ENCODE data around the gene RDH5.

The RDH5 gene

GRCh38 chr12:55699471-55700055 is 20.6 kb upstream of the RDH5 start:
- Histone ChIP-seq H3K4me2 (ENCODE audit: low read length) (no peak overlapping the region), H3K27ac (ENCODE audit: low read depth, low read length) (no peak overlapping the region), H3K36me3 (ENCODE audit: control insufficient read depth, low read length) (no peaks in the 10 kb centered on the region), H3K79me2 (ENCODE audit: control insufficient read depth, low read length) (no peaks in the 10 kb centered on the region), H4K20me1 (ENCODE audit: control insufficient read depth, insufficient read depth, low read depth, low read length) (no peaks in the 10 kb centered on the region), H3K9me3 (ENCODE audit: control insufficient read depth, insufficient read depth, low read length) (no peaks in the 10 kb centered on the region), H3K4me1 (ENCODE audit: control insufficient read depth, low read length) (no peaks in the 10 kb centered on the region), H3K27me3 (ENCODE audit: control insufficient read depth, low read length) (peaks cover 11% of the 10 kb centered on the region; the same call in 1 of the 2 replicates), H3K4me3 (ENCODE audit: low read length) (no peak overlapping the region), H3K9me2 (replicated peaks; ENCODE audit: control insufficient read depth, low read length) (no peaks in the 10 kb centered on the region), H3F3A (ENCODE audit: control insufficient read depth, insufficient read depth) (no peaks in the 10 kb centered on the region)
- TF ChIP-seq CTCF (IDR thresholded peaks at IDR 0.05; ENCODE audit: low read depth, low read length, poor library complexity, severe bottlenecking) (no peak), EZH2phosphoT487 (IDR thresholded peaks at IDR 0.05; ENCODE audit: borderline replicate concordance, low read length) (no peak)

- H3K4me1 ChIP-seq (ENCODE audit: control insufficient read depth, low read length): no peaks in the 10 kb centered on the region; the same call in 1 of the 2 replicates
- H3K4me2 ChIP-seq (ENCODE audit: low read length): no peak overlapping the region
- no peaks in the 10 kb centered on the region for H3K9me2 ChIP-seq (replicated peaks; ENCODE audit: control insufficient read depth, low read length)
- no peak for TF ChIP-seq EZH2phosphoT487 (IDR thresholded peaks at IDR 0.05; ENCODE audit: borderline replicate concordance, low read length)
- no peak for TF ChIP-seq CTCF (IDR thresholded peaks at IDR 0.05; ENCODE audit: low read depth, low read length, poor library complexity, severe bottlenecking)
- H3K27me3 ChIP-seq (ENCODE audit: control insufficient read depth, low read length): peaks cover 11% of the 10 kb centered on the region; the same call in 1 of the 2 replicates
- no peaks in the 10 kb centered on the region for H3F3A ChIP-seq (ENCODE audit: control insufficient read depth, insufficient read depth)
- no peaks in the 10 kb centered on the region for H4K20me1 ChIP-seq (ENCODE audit: control insufficient read depth, insufficient read depth, low read depth, low read length)
- no peak overlapping the region for H3K4me3 ChIP-seq (ENCODE audit: low read length)
- H3K36me3 ChIP-seq (ENCODE audit: control insufficient read depth, low read length): no peaks in the 10 kb centered on the region
- H3K9me3 ChIP-seq (ENCODE audit: control insufficient read depth, insufficient read depth, low read length): no peaks in the 10 kb centered on the region
- no peaks in the 10 kb centered on the region for H3K79me2 ChIP-seq (ENCODE audit: control insufficient read depth, low read length)
- H3K27ac ChIP-seq (ENCODE audit: low read depth, low read length): no peak overlapping the region
These were observed 19.8 kb upstream of the RDH5 start for GRCh38 chr12:55700255-55701018.

GRCh38 chr12:55702861-55703260 is 17.3 kb upstream of the RDH5 start:
- Histone ChIP-seq H3K27me3 (ENCODE audit: control insufficient read depth, low read length) (peaks cover 10% of the 10 kb centered on the region), H3K4me1 (ENCODE audit: control insufficient read depth, low read length) (peaks cover 10% of the 10 kb centered on the region), H3K4me2 (ENCODE audit: low read length) (no peak overlapping the region), H3K36me3 (ENCODE audit: control insufficient read depth, low read length) (no peaks in the 10 kb centered on the region), H3F3A (ENCODE audit: control insufficient read depth, insufficient read depth) (no peaks in the 10 kb centered on the region), H4K20me1 (ENCODE audit: control insufficient read depth, insufficient read depth, low read depth, low read length) (no peaks in the 10 kb centered on the region), H3K79me2 (ENCODE audit: control insufficient read depth, low read length) (no peaks in the 10 kb centered on the region), H3K9me2 (replicated peaks; ENCODE audit: control insufficient read depth, low read length) (no peaks in the 10 kb centered on the region), H3K9me3 (ENCODE audit: control insufficient read depth, insufficient read depth, low read length) (no peaks in the 10 kb centered on the region), H3K4me3 (ENCODE audit: low read length) (no peak overlapping the region), H3K27ac (ENCODE audit: low read depth, low read length) (no peak overlapping the region)
- TF ChIP-seq CTCF (IDR thresholded peaks at IDR 0.05; ENCODE audit: low read depth, low read length, poor library complexity, severe bottlenecking) (no peak), EZH2phosphoT487 (IDR thresholded peaks at IDR 0.05; ENCODE audit: borderline replicate concordance, low read length) (no peak)

Data from DOHH2 (cell line).